ENCODE results near the gene CGREF1. TPM values are rescaled to one million over a fixed set of nuclear protein-coding genes. Genes with fewer than 3 reads are reported as not detected.
"Not testable (repeated sequence)": the region's sequence is repeated elsewhere in the genome, so short reads cannot be mapped to it uniquely, and the experiment has no call there.

The CGREF1 gene
- total RNA-seq, 1 donor from 2014 or later: not detected

DNA sequence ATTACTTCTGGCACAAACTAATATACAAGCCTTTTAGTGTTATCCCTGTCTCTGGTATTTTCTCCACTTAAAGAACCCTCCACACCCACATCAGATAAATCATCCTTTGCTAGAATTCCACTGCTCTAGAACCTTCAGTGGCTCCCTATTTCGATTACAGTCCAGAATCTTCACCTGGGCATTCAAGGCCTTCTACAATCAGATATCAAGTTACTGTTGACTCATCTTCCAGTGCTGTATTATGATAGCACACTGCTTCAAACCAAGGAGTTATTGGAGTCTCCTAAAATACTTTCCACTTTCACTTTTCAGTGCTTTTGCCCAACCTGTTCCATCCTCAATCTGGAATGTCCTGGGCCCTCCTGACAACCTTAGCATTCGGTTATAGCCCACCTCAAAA is 3.4 kb downstream of the CGREF1 start:
- DNase-seq (ENCODE audit: low spot score): no peak
- Mint-ChIP-seq H3K27ac (ENCODE audit: unreplicated experiment) (no peak overlapping the region), H3K4me3 (ENCODE audit: unreplicated experiment) (no peak overlapping the region), H3K27me3 (ENCODE audit: unreplicated experiment) (peaks cover 9% of the 10 kb centered on the region), H3K9me3 (ENCODE audit: unreplicated experiment) (no peaks in the 10 kb centered on the region), H3K36me3 (ENCODE audit: low read depth, unreplicated experiment) (no peaks in the 10 kb centered on the region), H3K4me1 (ENCODE audit: unreplicated experiment) (peaks cover 6% of the 10 kb centered on the region)
- TF ChIP-seq, protein P1, sequence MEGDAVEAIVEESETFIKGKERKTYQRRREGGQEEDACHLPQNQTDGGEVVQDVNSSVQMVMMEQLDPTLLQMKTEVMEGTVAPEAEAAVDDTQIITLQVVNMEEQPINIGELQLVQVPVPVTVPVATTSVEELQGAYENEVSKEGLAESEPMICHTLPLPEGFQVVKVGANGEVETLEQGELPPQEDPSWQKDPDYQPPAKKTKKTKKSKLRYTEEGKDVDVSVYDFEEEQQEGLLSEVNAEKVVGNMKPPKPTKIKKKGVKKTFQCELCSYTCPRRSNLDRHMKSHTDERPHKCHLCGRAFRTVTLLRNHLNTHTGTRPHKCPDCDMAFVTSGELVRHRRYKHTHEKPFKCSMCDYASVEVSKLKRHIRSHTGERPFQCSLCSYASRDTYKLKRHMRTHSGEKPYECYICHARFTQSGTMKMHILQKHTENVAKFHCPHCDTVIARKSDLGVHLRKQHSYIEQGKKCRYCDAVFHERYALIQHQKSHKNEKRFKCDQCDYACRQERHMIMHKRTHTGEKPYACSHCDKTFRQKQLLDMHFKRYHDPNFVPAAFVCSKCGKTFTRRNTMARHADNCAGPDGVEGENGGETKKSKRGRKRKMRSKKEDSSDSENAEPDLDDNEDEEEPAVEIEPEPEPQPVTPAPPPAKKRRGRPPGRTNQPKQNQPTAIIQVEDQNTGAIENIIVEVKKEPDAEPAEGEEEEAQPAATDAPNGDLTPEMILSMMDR (IDR thresholded peaks at IDR 0.05; ENCODE audit: unreplicated experiment): no peak

DNA sequence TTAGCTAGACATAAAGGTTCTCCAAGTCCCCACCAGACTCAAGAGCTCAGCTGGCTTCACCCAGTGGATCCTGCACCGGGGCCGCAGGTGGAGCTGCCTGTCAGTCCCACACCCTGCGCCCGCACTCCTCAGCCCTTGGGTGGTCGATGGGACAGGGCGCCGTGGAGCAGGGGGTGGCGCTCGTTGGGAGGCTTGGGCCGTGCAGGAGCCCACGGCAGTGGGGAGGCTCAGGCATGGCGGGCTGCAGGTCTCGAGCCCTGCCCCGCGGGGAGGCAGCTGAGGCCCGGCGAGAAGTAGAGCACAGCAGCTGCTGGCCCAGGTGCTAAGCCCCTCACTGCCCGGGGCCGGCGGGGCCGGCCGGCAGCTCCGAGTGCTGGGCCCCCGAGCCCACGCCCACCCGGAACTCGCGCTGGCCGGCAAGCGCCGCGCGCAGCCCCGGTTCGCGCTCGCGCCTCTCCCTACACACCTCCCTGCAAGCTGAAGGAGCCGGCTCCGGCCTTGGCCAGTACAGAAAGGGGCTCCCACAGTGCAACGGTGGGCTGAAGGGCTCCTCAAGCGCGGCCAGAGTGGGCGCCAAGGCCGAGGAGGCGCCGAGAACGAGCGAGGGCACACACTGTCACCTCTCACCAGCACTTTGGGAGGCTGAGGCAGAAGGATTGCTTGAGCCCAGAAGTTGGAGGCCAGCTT is 7.4 kb downstream of the CGREF1 start:
- H3K4me3 Mint-ChIP-seq (ENCODE audit: unreplicated experiment); H3K36me3 Mint-ChIP-seq (ENCODE audit: low read depth, unreplicated experiment); H3K4me1 Mint-ChIP-seq (ENCODE audit: unreplicated experiment); H3K27ac Mint-ChIP-seq (ENCODE audit: unreplicated experiment); H3K9me3 Mint-ChIP-seq (ENCODE audit: unreplicated experiment); H3K27me3 Mint-ChIP-seq (ENCODE audit: unreplicated experiment); DNase-seq (ENCODE audit: low spot score): not testable (repeated sequence)

DNA sequence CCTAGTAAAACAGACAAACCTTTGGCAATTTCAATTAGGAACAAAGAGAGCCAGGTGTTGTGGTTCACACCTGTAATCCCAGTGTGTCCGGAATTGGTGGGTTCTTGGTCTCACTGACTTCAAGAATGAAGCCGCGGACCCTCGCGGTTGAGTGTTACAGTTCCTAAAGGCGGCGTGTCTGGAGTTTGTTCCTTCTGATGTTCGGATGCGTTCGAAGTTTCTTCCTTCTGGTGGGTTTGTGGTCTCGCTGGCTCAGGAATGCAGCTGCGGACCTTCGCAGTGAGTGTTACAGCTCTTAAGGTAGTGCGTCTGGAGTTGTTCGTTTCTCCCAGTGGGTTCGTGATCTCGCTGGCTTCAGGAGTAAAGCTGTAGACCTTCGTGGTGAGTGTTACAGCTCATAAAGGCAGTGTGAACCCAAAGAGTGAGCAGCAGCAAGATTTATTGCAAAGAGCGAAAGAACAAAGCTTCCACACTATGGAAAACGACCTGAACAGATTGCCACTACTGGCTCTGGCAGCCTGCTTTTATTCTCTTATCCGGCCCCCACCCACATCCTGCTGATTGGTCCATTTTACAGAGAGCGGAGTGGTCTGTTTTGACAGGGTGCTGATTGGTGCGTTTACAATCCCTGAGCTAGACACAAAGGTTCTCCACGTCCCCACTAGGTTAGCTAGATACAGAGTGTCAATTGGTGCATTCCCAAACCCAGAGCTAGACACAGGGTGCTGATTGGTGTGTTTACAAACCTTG is 8.2 kb downstream of the CGREF1 start:
- DNase-seq (ENCODE audit: low spot score); H3K36me3 Mint-ChIP-seq (ENCODE audit: low read depth, unreplicated experiment); H3K27me3 Mint-ChIP-seq (ENCODE audit: unreplicated experiment); H3K27ac Mint-ChIP-seq (ENCODE audit: unreplicated experiment); H3K4me1 Mint-ChIP-seq (ENCODE audit: unreplicated experiment); H3K4me3 Mint-ChIP-seq (ENCODE audit: unreplicated experiment); H3K9me3 Mint-ChIP-seq (ENCODE audit: unreplicated experiment): not testable (repeated sequence)

DNA sequence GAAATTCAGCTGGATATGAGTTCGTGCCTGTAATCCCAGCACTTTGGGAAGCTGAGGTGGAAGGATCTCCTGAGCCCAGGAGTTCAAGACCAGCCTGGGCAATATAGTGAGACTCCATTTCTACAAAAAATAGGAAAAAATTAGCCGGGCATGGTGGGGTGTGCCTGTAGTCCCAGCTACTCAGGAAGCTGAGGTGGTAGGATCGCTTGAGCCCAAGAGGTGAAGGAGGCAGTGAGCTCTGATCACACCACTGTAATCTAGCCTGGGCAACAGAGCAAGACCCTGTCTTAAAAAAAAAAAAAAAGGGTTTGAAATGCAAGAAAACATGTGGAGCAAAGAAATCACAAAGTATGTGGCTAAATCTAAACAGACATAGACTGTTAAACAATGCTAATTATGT is 9.8 kb downstream of the CGREF1 start:
- no peak overlapping the region for H3K4me3 Mint-ChIP-seq (ENCODE audit: unreplicated experiment)
- peaks cover 2% of the 10 kb centered on the region for H3K27me3 Mint-ChIP-seq (ENCODE audit: unreplicated experiment)
- no peak for DNase-seq (ENCODE audit: low spot score)
- no peaks in the 10 kb centered on the region for H3K4me1 Mint-ChIP-seq (ENCODE audit: unreplicated experiment)
- TF ChIP-seq, protein P1 (IDR thresholded peaks at IDR 0.05; ENCODE audit: unreplicated experiment): no peak
- H3K9me3 Mint-ChIP-seq (ENCODE audit: unreplicated experiment): no peaks in the 10 kb centered on the region
- no peaks in the 10 kb centered on the region for H3K36me3 Mint-ChIP-seq (ENCODE audit: low read depth, unreplicated experiment)
- H3K27ac Mint-ChIP-seq (ENCODE audit: unreplicated experiment): no peak overlapping the region

DNA sequence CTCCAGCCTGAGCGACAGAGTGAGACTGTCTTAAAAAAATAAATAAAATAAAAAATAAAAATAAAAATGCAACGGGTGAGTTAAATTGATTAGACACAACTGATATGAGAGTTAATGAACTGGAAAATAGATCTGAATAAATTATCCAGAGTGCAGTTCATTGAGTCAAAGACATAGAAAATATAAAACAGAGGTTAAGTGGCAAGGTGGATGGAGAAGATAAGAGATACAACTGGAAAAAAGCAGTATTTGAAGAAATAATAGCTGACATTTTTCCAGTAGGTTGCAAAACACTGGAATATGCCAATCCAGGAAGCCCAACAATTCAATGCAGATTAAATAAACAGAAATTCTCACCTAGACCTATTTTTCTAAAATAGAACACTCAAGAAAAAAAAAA is 10.7 kb downstream of the CGREF1 start:
- peaks cover 2% of the 10 kb centered on the region for H3K27me3 Mint-ChIP-seq (ENCODE audit: unreplicated experiment)
- H3K4me1 Mint-ChIP-seq (ENCODE audit: unreplicated experiment): no peaks in the 10 kb centered on the region
- no peaks in the 10 kb centered on the region for H3K36me3 Mint-ChIP-seq (ENCODE audit: low read depth, unreplicated experiment)

More for the DNA sequence above, 10.7 kb downstream of the CGREF1 start:
- Mint-ChIP-seq H3K27ac (ENCODE audit: unreplicated experiment) (no peak overlapping the region), H3K4me3 (ENCODE audit: unreplicated experiment) (no peak overlapping the region), H3K9me3 (ENCODE audit: unreplicated experiment) (no peaks in the 10 kb centered on the region)
- DNase-seq (ENCODE audit: low spot score): no peak
- TF ChIP-seq, protein P1 (IDR thresholded peaks at IDR 0.05; ENCODE audit: unreplicated experiment): no peak

Data from endothelial cell (in vitro differentiated cells).